ENCODE data around the gene COL7A1.

DNA sequence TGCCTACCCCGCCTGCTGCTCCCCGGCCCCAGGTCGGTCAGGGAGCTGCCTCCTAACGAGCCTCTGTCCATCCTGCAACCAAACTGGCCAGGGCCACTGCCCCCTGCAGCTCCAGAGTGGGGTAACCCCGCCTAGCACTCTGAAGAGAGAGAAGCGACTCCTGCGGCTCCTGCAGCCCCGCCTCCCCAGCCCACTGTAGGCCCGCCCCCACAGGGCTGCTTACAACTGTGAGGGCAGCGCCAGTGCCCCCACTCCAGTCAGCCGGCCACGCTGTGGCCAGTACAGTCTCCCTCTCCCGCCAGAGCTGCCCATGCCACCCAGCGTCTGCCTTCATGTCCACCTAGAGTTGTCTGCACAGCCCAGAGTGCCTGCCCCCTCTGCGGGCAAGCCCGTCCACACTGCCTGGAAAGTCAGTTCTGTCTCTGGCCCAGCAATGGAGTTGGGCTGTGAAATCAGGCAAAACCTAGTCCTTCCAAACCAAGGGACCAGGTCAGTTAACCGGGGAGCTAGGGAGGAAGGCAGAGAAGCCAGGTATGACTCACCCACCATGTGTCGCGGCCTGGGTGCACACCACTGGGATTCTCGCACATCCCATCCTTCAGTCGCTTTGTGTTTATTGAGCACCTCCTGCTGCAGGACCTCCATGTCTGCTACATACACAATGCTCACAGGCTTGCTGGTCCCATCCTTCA is 33.9 kb downstream of the COL7A1 start:
- TF ChIP-seq CTCF (IDR thresholded peaks at IDR 0.05) (no peak), POLR2A (IDR thresholded peaks at IDR 0.05) (no peak)
